Psoas muscle (tissue), 8 donors: ENCODE results near the gene STXBP1. TPM values are rescaled to one million over a fixed set of nuclear protein-coding genes. Genes with fewer than 3 reads are reported as not detected.

ENCODE experiments used
- ATAC-seq, 4 donors: fragments of 200-7000 bp; cut with Tn5 transposase; one replicate each; pipeline ENCODE4 v1.9.1; 2020; ENCODE audit warnings: moderate library complexity in 3 of 4, mild to moderate bottlenecking in 2 of 4
- DNase-seq, 2 donors: peaks; one replicate each; pipeline ENCODE4 v3.0.0-alpha.2; 2020
- H3K27ac ChIP-seq: fragments of 200-600 bp; one replicate; pipeline ENCODE4 v1.8.0; 2022
- H3K27me3 ChIP-seq, 3 donors: fragments of 200-600 bp in 1 of 3; one replicate each; pipeline versions ENCODE4 v1.6.1 to v1.8.0; 2013 to 2022; ENCODE audit warnings: low read length in 2 of 3, mild to moderate bottlenecking in 2 of 3, moderate library complexity in 1 of 3; ENCODE audit not compliant: insufficient read depth in 3 of 3
- H3K36me3 ChIP-seq, 2 donors: fragments of 200-600 bp in 1 of 2; one replicate each; pipeline versions ENCODE4 v1.6.1 to v1.8.0; 2013 to 2022; ENCODE audit warnings: low read depth in 1 of 2, mild to moderate bottlenecking in 1 of 2, moderate library complexity in 1 of 2; ENCODE audit not compliant: insufficient read depth in 1 of 2
- H3K4me1 ChIP-seq: fragments of 200-600 bp; one replicate; pipeline ENCODE4 v1.8.0; 2022
- H3K4me3 ChIP-seq: fragments of 200-600 bp; one replicate; pipeline ENCODE4 v1.8.0; 2022; ENCODE audit warnings: mild to moderate bottlenecking
- H3K9me3 ChIP-seq: fragments of 200-600 bp; one replicate; pipeline ENCODE4 v1.8.0; 2022
- CTCF ChIP-seq: fragments of 200-600 bp; IDR thresholded peaks from one replicate; pipeline ENCODE4 v1.8.0; 2022; ENCODE audit warnings: antibody characterized with exemption
- WGBS, 3 donors: extraction: QIAGEN DNeasy Blood & Tissue Kit; methylation state at CpG; one replicate each; pipeline versions ENCODE4 v1.1.6 to v1.1.7; 2013; 5-methylcytosine and 5-hydroxymethylcytosine counted together
- intact Hi-C, 2 donors: fragments of 100-400 bp; cut with DNase I; formaldehyde crosslinking; loops; one replicate each; pipeline versions ENCODE4 v1.11.0 to v1.14.2; 2022
- polyA plus RNA-seq, 3 donors: library from polyadenylated mRNA; stranded (reverse); fragments of 200-250 nt; gene quantifications; one replicate each; pipeline ENCODE4 v1.2.3, GENCODE V29; 2013
- total RNA-seq, 4 donors: library from RNA; stranded (reverse); fragmentation: NEBNext Ultra II Directional in 2 of 4; extraction: Animal tissue kit (Norgen Biotek cat#: 25700) in 2 of 4; gene quantifications; one replicate each; pipeline versions ENCODE4 v1.2.1 to v1.2.4, GENCODE V29; 2021 to 2023
- donor health status: healthy with polysubstance abuse.
- donor health status: DM: no; HTN: no; CAD: no; lungs with moderate emphysema.
- donor health status: Bipolar disorder and iron deficiency.
- donor health status: healthy.
- donor health status: DM: yes; HTN: yes; CAD: no.
- donor health status: DM: no; HTN: no; CAD: no.
- donor health status: DM: no; HTN: no; CAD: no.
- donor health status: DM: yes; HTN: yes; CAD: no.

The STXBP1 gene
- total and polyA plus RNA-seq, 7 donors: 2.8 to 12.3 (median 6.7) TPM

DNA sequence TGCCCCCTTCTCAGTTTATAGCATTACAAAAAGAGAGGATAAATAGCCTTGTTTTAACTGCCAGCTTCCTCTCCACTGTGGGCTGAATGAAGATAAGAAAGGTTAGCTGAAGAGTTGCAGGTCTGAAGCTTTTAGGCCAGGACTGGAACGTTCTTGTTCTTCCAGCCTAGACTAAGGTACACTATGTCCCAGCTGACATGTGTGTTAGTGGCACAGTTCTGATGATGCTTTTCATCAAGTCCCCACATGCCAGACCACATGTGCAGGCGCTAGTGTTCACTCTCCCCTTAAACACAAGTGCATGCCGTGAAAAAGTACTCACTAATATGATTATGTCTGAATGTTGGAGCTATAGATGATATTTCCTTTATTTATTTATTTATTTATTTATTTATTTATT is 40.7 kb downstream of the STXBP1 start:
- no peaks in the 10 kb centered on the region for H3K4me1 ChIP-seq
- H3K27me3 ChIP-seq: no peaks in the 10 kb centered on the region
- H3K9me3 ChIP-seq: no peaks in the 10 kb centered on the region
- DNase-seq (no peak), ATAC-seq (no peak)
- no peak overlapping the region for H3K4me3 ChIP-seq
- WGBS, 3 donors: 80 to 87% (median 82%) methylated on average over 3 of the region's 3 CpGs
- peaks cover 0 to 32% of the 10 kb centered on the region in 2 donors for H3K36me3 ChIP-seq
- TF ChIP-seq CTCF: no peak
- intact Hi-C loops: no loop called here
- H3K27ac ChIP-seq: no peak overlapping the region

DNA sequence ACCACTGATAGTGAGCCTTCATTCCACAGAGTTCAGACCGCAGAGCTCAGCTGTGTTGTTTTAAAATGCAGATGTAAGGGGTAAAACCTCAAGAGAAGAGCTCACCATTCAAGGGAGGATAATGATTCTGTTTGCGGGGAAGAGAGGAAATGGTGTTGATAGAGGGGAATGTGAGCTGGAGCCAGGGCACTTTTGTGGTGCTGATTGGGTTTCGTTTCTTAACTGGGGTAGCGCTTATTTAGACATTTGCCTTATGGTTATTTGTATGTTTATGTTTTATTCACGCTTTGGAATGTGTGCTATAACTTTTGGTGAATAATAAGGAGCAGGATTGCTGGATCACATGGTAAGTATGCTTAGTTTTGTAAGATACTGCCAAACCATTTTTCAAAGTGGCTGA is 42.5 kb downstream of the STXBP1 start:
- WGBS, 3 donors: 80 to 84% (median 82%) methylated on average over 5 of the region's 5 CpGs
- Histone ChIP-seq H3K27ac (no peak overlapping the region), H3K4me1 (no peaks in the 10 kb centered on the region), H3K4me3 (no peak overlapping the region), H3K9me3 (no peaks in the 10 kb centered on the region), H3K27me3 (no peaks in the 10 kb centered on the region), H3K36me3 (peaks cover 0 to 43% of the 10 kb centered on the region in 2 donors)
- ATAC-seq (no peak), DNase-seq (no peak)
- TF ChIP-seq CTCF: no peak
- intact Hi-C loops: no loop called here

GRCh38 chr9:127658428-127658827 is 46.4 kb downstream of the STXBP1 start:
- H3K36me3 ChIP-seq: peaks cover 0 to 67% of the 10 kb centered on the region in 2 donors
- H3K4me3 ChIP-seq: no peak overlapping the region
- H3K27me3 ChIP-seq: no peaks in the 10 kb centered on the region
- intact Hi-C loops: no loop called here
- DNase-seq (no peak), ATAC-seq (no peak)
- no peak for TF ChIP-seq CTCF
- no peaks in the 10 kb centered on the region for H3K4me1 ChIP-seq
- H3K9me3 ChIP-seq: no peaks in the 10 kb centered on the region
- WGBS, 3 donors: 84 to 88% (median 86%) methylated on average over 5 of the region's 5 CpGs
- H3K27ac ChIP-seq: no peak overlapping the region

- intact Hi-C loops: no loop called here
- DNase-seq (no peak), ATAC-seq (no peak)
- Histone ChIP-seq H3K27ac (no peak overlapping the region), H3K9me3 (no peaks in the 10 kb centered on the region), H3K4me3 (no peak overlapping the region), H3K4me1 (no peaks in the 10 kb centered on the region), H3K36me3 (peaks cover 0 to 59% of the 10 kb centered on the region in 2 donors), H3K27me3 (no peaks in the 10 kb centered on the region)
- no peak for TF ChIP-seq CTCF
- WGBS, 3 donors: 57 to 67% (median 57%) methylated on average over 13 of the region's 13 CpGs
Observed at GRCh38 chr9:127660886-127661741, 49.0 kb downstream of the STXBP1 start.
